ENCODE results near the gene GRIK4. TPM values are rescaled to one million over a fixed set of nuclear protein-coding genes. Genes with fewer than 3 reads are reported as not detected.

GRIK4 gene
- total RNA-seq, 1 donor from 2014 or later = 4.3 TPM

GRCh38 chr11:120713296-120713695, 201.7 kb downstream of the GRIK4 start:
- intact Hi-C loops (cut with DNase I) = no loop called here
- H3K27ac ChIP-seq = no peak overlapping the region
- DNase-seq (no peak), ATAC-seq (no peak)
- no peaks in the 10 kb centered on the region for H3K27me3 ChIP-seq
- peaks cover 20% of the 10 kb centered on the region for H3K4me1 ChIP-seq
- no peak for TF ChIP-seq CTCF (IDR thresholded peaks at IDR 0.05)
- no peaks in the 10 kb centered on the region for H3K36me3 ChIP-seq
- H3K9me3 ChIP-seq = no peaks in the 10 kb centered on the region
- H3K4me3 ChIP-seq = no peak overlapping the region

GRCh38 chr11:120714438-120714837, 202.9 kb downstream of the GRIK4 start:
- DNase-seq = no peak
- H3K9me3 ChIP-seq = no peaks in the 10 kb centered on the region
- H3K27ac ChIP-seq = no peak overlapping the region
- intact Hi-C loops (cut with DNase I) = no loop called here
- no peaks in the 10 kb centered on the region for H3K36me3 ChIP-seq
- no peak overlapping the region for H3K4me3 ChIP-seq
- H3K27me3 ChIP-seq = no peaks in the 10 kb centered on the region
- no peak for TF ChIP-seq CTCF (IDR thresholded peaks at IDR 0.05)
- H3K4me1 ChIP-seq = peaks cover 20% of the 10 kb centered on the region
- no peak for ATAC-seq

GRCh38 chr11:120715239-120715638, 203.7 kb downstream of the GRIK4 start:
- Histone ChIP-seq H3K27me3 (no peaks in the 10 kb centered on the region), H3K4me3 (peak overlapping the region; percentile 29), H3K9me3 (no peaks in the 10 kb centered on the region), H3K4me1 (peaks cover 17% of the 10 kb centered on the region), H3K27ac (no peak overlapping the region), H3K36me3 (no peaks in the 10 kb centered on the region)
- peak; percentile 38 for TF ChIP-seq CTCF (IDR thresholded peaks at IDR 0.05)
- DNase-seq (no peak), ATAC-seq (no peak)
- intact Hi-C loops (cut with DNase I) = no loop called here

GRCh38 chr11:120717042-120717441, 205.5 kb downstream of the GRIK4 start:
- H3K4me3 ChIP-seq = no peak overlapping the region
- intact Hi-C loops (cut with DNase I) = no loop called here
- TF ChIP-seq CTCF (IDR thresholded peaks at IDR 0.05) = no peak
- no peaks in the 10 kb centered on the region for H3K36me3 ChIP-seq
- peaks cover 5% of the 10 kb centered on the region for H3K4me1 ChIP-seq
- H3K27ac ChIP-seq = no peak overlapping the region
- no peak for DNase-seq
- ATAC-seq = no peak
- H3K9me3 ChIP-seq = no peaks in the 10 kb centered on the region
- no peaks in the 10 kb centered on the region for H3K27me3 ChIP-seq

- H3K4me3 ChIP-seq = no peak overlapping the region
- no peak for TF ChIP-seq CTCF (IDR thresholded peaks at IDR 0.05)
- H3K36me3 ChIP-seq = no peaks in the 10 kb centered on the region
- no peaks in the 10 kb centered on the region for H3K27me3 ChIP-seq
- no peaks in the 10 kb centered on the region for H3K9me3 ChIP-seq
- intact Hi-C loops (cut with DNase I) = no loop called here
- no peak overlapping the region for H3K27ac ChIP-seq
- peaks cover 5% of the 10 kb centered on the region for H3K4me1 ChIP-seq
- DNase-seq (no peak), ATAC-seq (no peak)
Observed at GRCh38 chr11:120717623-120718022, 206.1 kb downstream of the GRIK4 start.

- no peak for TF ChIP-seq CTCF (IDR thresholded peaks at IDR 0.05)
- ATAC-seq = no peak
- intact Hi-C loops (cut with DNase I) = no loop called here
Observed at GRCh38 chr11:120718171-120718570, 206.6 kb downstream of the GRIK4 start.

More at GRCh38 chr11:120718171-120718570, 206.6 kb downstream of the GRIK4 start:
- Histone ChIP-seq H3K36me3 (no peaks in the 10 kb centered on the region), H3K9me3 (no peaks in the 10 kb centered on the region), H3K27ac (no peak overlapping the region), H3K27me3 (no peaks in the 10 kb centered on the region), H3K4me3 (no peak overlapping the region), H3K4me1 (peaks cover 5% of the 10 kb centered on the region)
- DNase-seq = no peak

All from upper lobe of right lung (tissue), 1 donor.